GM21786 (cell line): Measurements from ENCODE around the gene WFIKKN2.

Experiments
- ATAC-seq: cut with Tn5 transposase; IDR thresholded peaks from one replicate; pipeline ENCODE4 v1.9.1; 2021; ENCODE audit not compliant: unreplicated experiment

WFIKKN2 gene

DNA sequence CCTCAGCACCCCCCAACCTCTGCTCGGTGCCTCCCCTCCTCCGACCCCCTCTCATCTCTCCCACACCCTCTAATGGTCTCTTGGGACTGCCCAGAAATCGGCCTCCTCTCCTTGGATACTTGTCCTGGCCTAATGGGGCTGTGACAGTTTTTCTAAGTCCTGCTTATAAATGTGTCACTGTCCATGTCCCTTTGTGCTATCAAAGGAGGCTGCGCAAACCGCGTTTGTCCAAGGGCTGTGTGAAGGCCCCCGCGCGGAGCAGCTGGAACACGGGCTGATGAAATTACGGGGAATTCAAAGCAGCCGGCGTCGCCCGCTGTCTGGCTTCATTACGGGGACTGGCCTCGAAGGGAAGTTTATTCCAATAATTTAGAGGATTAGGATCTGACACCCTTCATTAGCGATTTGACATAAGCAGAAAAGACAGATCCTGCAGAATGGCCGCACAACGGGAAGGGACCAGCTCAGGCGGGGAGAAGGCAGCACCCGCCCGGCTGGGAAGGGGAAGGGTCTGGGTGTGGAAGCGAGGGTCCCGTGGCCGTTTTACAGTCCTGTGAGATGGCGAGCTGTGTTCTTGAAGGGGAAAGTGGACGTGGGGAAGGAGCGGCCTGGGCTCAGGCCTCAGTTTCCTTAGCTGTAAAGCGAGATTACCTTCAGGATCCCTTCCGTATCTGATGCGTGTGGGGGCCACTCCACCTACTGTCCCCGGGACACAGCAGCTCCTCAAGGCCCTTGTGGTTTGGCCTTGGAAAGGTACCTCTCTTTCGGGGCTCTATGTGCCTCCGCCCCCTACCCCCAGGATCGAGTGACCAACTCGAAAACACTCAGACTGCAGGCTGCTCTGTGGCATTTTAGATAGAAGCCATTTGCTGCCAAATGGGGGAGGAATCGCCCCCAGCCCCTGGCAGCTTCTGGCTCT, 1.6 kb upstream of the WFIKKN2 start:
- ATAC-seq: no peak

DNA sequence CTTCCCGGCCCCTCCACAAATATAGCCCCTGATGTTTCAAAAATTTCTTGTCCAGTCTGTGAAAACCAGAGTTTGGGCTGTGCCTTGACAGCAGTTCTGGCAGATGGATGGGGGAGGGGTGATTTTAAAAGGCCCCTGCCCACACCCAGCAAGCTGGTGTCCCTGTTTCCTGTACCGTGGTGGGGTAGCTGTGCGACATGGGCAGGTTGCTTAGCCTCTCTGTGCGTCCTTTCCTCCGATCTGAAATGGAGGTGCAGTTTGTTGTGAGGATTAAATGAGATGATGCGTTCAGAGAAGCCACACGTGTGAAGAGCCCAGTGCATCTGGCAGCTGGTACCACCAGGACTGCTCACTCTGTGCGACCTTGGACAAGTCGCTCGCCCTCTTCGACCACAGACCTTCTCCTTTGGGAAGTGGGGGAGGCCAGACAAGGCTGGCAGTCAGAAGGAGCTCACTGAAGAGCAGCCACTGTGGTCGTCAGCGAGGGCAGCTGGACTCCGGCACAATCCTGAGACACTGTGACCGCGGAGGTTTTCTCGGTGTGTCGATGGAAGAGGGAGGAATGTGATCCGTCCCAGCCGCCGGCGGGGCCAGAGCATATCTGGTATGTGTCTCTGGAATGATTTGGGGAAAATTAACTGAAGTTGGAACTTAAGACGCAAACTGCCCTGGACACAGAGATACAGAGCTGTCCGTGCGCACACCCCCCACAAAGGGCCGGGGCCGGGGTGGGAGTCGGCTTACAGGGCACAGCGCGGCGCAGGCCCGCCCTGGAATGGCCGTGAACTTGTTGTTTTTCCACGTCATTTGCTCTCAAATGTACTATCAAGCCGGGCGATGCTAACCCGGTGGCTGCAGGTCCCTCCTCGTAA, 721 bp upstream of the WFIKKN2 start:
- ATAC-seq: no peak

DNA sequence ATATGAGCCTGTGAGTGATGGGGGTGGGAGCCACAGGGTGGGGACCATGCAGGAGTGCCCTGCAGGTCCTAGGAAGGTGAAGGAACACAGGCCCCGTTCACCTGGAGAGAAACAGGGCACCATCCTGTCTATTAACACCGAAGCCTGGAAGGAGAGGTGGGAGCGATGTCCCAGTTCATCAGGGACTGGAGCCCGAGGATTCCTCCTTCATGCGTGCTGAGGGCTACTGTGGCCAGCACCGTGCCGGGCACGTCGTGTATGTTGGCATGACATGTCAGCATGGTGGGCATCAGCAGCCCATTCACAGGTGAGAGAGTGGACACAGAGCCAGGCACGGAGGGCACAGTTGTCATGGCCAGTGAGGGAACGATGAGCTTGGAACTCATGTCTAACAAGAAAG, 1.4 kb downstream of the WFIKKN2 start:
- ATAC-seq: no peak

DNA sequence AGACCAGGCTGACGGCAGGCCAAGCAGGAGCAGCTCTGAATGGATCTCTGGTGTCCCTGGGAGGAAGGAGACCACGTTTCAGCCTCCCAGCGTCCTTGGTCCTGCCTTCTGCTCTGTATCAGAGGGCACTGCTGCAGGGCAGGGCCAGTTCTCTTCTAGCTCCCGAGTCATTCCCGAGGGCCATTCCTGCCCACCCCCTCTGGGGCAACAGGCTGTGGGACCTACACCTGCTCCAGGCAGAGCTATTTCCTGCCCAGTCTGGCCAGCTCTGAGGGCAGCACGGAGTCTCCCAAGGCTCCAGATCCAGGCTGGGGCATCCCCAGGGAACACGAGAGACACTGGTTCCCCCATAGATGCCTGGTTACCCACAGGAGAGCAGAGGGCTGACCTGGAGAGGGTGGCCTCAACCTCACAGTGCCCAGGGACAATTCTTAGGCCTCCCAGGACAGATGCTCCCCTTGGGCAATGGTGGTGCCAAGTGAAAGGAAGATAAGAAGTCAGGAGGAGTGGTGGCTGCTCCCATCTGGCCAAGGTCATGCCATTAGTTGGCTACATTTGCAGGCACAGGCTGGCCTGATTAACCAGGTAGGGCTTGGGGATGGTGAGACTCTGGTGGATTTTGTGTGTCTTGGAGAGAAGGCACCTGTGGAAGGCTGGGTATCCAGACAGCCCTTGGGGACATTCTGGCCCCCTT, 2.0 kb downstream of the WFIKKN2 start:
- no peak for ATAC-seq

DNA sequence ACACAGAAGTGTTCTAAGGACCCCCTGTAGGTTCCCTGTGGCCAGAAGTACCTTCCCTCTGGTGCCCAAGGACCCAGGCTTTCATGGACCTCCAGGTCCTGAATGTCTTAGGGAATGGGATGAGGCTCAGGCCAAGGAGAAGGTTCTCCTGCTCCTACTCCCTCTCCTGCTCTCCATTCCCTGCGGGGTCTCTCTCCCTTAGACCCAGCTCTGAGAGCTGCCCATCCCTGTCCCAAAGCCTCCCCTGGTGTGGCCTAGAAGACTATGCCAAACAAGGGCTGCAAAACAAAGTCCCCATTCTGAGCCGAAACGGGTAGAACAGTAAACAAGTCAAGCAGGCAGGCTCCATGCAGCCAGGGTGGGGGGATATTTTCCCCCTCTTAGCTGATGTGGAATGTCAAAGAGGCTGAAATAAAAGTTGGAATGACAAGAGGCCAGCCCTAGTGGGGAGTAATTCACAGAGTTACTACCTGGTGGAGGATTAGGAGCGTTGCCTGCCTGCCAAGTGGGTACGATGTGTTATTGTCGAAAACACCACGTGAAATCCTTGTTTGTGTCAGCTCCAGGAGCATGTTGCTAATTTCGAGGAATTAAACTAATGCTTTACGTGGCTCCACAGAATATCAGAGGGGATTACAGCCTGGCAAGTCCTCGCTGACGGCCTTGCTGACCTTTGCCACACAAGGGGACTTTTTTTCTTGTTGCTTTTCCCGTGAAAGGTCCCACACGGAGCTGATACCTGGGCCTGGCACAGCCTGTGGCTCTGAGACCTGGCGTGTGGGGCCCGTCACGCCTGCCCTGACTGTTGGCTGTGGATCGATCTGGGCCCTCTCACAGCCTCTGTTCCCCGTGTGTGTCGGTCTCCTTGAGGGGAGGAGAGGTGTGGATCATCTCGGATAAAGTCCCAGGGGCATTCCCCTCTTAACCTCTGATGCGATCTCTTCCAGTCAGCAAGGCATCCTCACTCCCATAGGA, 2.9 kb downstream of the WFIKKN2 start:
- no peak for ATAC-seq

DNA sequence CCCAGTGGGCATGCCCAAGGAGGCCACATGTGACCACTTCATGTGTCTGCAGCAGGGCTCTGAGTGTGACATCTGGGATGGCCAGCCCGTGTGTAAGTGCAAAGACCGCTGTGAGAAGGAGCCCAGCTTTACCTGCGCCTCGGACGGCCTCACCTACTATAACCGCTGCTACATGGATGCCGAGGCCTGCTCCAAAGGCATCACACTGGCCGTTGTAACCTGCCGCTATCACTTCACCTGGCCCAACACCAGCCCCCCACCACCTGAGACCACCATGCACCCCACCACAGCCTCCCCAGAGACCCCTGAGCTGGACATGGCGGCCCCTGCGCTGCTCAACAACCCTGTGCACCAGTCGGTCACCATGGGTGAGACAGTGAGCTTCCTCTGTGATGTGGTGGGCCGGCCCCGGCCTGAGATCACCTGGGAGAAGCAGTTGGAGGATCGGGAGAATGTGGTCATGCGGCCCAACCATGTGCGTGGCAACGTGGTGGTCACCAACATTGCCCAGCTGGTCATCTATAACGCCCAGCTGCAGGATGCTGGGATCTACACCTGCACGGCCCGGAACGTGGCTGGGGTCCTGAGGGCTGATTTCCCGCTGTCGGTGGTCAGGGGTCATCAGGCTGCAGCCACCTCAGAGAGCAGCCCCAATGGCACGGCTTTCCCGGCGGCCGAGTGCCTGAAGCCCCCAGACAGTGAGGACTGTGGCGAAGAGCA, 4.4 kb downstream of the WFIKKN2 start:
- ATAC-seq: no peak

DNA sequence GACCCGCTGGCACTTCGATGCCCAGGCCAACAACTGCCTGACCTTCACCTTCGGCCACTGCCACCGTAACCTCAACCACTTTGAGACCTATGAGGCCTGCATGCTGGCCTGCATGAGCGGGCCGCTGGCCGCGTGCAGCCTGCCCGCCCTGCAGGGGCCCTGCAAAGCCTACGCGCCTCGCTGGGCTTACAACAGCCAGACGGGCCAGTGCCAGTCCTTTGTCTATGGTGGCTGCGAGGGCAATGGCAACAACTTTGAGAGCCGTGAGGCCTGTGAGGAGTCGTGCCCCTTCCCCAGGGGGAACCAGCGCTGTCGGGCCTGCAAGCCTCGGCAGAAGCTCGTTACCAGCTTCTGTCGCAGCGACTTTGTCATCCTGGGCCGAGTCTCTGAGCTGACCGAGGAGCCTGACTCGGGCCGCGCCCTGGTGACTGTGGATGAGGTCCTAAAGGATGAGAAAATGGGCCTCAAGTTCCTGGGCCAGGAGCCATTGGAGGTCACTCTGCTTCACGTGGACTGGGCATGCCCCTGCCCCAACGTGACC, 5.0 kb downstream of the WFIKKN2 start:
- no peak for ATAC-seq

DNA sequence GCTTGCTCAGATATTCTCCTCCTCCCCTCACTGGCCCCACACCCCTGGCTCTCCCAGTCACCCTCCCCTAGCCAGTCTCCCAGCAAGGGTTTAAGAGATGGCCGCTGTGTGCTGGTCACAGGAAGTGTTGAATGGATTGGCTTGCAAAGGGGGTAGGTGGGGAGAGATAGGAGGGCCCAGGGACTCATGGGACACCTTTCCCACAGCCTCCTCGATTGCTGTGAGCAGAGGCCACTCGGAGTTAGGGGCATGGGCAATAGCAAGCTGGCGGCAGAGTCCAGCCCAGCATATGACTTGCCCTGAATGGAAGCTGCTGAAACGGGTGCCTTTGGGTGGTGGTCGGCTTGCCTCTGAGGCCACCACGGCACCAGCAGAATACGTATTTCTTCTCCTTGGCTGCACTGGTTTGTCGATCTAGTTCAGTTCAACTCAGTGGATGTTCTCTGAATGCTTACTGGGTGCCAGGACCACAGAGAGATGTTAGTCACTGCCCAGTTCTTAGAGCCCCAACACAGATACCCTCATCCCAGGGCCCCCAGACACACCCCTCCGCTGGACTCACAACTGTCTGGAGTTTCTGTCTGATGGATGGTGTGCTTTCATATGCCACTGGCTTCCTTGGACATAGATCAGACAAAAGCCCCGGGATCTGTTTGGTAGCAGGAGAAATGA, 6.0 kb downstream of the WFIKKN2 start:
- no peak for ATAC-seq

DNA sequence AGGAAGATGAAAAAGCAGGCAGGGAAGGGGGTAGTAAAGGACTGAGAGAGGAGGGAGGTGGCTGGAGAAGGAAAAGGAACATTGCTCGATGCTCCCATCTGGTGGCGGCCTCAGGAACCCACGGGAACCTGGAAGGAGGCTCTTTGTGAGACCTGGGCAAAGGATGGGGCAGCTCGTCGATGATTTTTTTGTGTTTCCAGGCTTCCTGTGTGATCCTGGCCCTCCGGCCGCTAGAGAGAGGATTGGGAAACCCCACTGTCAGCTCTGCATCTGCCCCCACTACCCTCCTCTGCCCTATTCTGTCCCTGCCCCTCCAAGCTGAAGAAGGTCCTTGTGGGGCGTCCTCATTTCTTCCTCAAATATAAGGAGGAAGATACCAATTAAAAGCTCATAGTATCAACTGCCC, 6.6 kb downstream of the WFIKKN2 start:
- ATAC-seq: no peak

DNA sequence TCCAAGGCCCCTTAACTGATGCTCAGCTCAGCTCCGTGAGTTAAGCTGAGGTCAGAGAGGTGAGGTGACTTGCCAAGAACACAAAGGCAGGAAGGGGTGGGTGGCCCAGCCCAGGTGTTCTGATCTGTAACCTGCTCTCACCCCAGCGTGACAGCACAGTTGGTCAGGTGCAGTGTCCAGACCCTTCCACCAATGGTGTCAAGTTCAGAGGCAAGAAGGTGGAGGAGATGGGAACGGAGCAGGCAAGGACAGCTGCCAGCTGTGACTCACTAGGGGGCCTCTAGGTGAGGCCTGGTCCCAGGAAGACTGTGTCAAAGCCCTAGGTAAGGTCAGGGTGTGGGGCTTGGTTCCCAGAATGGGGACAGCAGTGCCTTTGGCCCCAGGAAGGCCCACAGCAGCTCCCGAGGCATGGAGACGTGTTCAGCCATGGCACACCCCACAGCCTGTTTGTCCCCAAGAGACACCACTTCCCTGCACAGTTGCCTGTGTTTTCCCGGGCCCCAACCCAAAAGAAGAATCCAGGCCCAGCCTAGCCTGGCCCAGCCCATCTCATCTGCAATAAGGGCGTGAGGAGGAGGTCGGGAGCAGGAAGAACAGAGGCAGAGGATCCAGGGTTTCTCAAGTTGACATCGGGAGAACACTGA, 7.2 kb downstream of the WFIKKN2 start:
- no peak for ATAC-seq

DNA sequence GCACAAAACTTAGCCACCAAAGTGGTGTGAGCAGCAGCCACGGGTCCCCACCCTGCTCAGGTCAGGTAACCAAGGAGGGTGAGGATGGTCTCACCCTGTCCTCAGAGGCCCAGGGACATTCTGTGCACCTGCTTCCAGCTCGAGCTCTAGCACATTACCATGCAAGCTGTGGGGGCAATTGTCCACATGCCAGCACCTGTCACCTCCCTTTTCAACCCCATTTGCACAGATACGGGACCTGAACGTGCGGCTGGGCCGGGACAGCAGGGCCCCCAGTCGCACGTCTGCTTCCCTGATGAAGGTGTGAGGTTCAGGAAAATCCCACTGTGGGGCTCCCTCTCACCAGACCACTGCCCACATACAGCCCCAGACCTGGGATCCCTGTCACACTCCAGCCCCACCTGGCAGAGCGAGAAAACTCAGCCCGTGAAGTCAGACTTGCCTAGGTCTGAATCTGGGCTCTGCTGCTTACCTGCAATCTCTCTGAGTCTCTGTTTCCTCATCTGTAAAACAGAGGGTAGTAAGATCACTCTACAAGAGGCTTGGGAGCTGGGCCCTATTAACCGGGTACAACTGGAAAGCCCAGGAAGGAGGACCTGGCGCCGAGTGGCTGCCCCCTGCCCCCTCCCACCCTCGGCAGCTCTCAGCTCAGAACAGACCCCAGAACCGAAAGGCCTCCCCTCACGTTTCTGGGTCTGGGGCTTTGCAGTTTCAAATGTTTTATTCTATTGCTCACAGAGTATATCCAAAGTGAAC, 7.9 kb downstream of the WFIKKN2 start:
- no peak for ATAC-seq

DNA sequence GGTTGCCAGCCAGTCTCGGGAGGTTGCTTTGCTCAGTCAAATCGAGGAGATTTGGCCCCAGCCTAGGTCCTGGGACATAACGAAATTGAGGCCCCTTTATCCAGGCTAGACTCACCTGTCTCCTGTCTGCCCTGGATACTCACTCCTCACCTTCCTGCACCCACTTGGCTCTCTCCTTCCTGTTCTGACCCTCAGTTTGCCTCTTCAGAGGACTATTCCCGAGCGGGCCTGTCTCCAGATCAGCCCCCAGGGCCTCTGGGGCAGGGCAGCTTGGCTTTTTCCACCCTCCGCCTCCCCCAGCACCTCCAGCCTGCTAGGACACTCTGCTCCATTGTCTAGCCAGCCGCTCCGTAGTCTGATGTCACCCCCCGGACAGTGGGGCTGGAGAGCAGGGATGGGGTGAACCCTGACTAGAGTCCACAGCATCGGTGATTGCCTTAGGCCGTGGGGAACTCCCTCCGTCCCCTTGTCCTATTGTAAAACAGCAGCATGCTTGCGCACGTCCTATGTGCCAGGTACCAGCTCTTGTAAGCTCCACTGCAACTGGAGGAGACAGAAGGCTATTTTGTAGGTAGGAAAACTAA, 8.8 kb downstream of the WFIKKN2 start:
- no peak for ATAC-seq

DNA sequence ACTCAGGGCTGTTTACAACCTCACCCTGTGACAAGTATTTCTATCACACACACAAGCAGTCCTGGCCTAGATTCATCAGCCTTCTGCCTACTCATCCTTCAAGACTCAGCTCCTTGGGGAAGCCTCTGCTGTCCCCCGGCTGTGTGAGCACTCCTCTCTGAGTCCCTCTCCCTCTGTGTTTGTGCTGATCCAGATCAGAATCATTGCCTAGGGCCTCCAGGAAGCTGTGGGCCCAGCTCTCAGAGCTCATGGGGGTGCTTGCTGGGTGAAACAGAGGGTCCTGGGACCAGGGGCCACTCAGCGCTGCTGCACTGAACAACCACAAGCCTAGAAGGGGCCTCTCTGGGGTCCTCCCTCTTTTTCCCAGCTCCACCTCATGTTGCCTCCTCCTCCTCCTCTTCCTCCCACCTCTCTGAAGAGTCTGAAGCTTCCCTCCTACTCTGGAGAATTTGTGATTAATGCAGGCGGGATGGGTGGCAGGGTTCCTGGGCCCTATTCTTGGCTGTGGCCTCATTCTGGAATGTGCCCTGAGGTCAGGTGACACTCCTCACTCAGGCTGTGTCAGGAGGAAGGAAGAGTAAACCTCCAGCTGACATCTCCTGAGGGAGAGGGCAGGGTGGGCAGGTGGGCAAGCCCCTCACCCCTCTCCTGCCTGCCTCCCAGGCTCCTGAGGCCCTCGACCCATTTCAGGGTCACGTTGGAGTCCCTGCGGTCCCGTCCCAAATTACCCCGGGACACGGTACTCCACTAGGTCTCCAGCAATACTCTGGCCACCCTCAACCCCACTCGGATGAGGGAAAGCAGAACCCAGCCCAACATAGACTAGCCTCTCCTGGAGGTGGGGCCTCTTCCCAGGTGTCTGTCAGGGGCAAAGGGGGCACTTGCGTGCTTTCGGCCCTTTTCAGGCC, 10.1 kb downstream of the WFIKKN2 start:
- no peak for ATAC-seq

DNA sequence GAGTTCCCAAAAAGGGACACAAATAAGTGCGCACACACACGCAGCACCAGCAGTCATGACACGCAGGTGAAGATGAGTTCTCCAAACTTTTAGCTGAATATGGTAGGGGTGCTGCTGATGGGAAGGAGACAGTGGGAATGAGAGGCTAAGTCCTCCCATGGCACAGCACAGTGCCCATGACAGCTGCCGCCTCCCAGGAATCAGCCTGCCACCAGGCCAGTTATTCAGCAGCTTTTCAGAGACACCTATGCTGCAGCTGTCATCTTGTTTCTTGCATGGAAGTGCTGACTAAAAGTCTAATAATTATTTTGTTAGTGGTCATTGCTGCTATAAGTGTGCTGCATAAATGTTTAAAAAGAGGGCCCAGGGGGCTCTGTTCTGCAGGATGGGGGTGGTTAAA, 12.2 kb downstream of the WFIKKN2 start:
- no peak for ATAC-seq

DNA sequence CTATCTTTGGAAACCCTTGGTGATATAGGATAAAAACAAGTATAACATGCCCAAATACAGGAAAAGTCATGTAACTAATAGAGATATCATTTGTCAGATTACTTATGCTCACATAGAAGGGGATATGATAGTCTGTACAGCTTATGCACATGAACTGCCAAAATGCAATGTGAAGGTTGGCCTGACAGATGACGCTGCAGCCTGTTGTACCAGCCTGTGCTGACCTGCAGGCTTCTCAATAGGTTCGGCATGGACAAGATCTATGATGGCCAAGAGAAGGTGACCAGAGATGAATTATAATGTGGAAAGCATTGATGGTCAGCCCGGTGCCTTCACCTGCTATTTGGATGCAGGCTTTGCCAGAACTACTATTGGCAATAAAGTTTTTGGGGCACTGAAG, 12.7 kb downstream of the WFIKKN2 start:
- no peak for ATAC-seq

DNA sequence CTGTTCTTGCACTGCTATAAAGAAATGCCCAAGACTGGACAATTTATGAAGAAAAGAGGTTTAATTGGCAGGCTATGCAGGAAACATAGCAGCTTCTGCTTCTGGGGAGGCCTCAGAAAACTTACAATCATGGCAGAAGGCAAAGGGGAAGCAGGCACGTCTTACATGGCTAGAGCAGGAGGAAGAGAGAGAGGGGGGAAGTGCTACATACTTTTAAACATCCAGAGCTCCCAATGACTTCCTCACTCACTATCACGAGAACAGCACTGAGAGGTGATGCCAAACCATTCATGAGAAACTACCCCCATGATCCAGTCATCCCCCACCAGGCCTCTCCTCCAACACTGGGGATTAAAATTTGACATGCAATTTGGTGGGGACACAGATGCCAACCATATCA, 13.3 kb downstream of the WFIKKN2 start:
- ATAC-seq: no peak
